WERI-Rb-1 (cell line): Measurements from ENCODE around the gene TDRD3.

Experiments
- DNase-seq: peaks from one replicate; pipeline ENCODE4 v3.0.0-alpha.2; 2020
- H3K27ac ChIP-seq: fragments of 250-450 bp; sonication (Bioruptor Pico); 2 replicates; pipeline ENCODE4 v1.5.1; 2020; ENCODE audit warnings: mild to moderate bottlenecking, moderate library complexity
- H3K27me3 ChIP-seq: fragments of 250-450 bp; sonication (Bioruptor Pico); 2 replicates; pipeline ENCODE4 v1.5.1; 2021; ENCODE audit warnings: mild to moderate bottlenecking, low read depth, moderate library complexity; ENCODE audit not compliant: insufficient read depth, severe bottlenecking
- H3K36me3 ChIP-seq: fragments of 250-450 bp; sonication (Bioruptor Pico); 2 replicates; pipeline ENCODE4 v1.5.1; 2020; ENCODE audit warnings: mild to moderate bottlenecking, moderate library complexity
- H3K4me3 ChIP-seq: 2 replicates; pipeline ENCODE4 v1.5.1; 2011; ENCODE audit warnings: low read depth, mild to moderate bottlenecking, control low read depth, low read length
- H3K9me3 ChIP-seq: fragments of 250-450 bp; sonication (Bioruptor Pico); 2 replicates; pipeline ENCODE4 v1.5.1; 2021; ENCODE audit warnings: mild to moderate bottlenecking, moderate library complexity; ENCODE audit not compliant: severe bottlenecking
- CTCF ChIP-seq: IDR thresholded peaks from 2 replicates; pipeline ENCODE4 v1.5.1; 2011; ENCODE audit warnings: low read depth, mild to moderate bottlenecking, control low read depth, inconsistent platforms, low read length

Gene TDRD3

GRCh38 chr13:60412909-60413616, 16.0 kb downstream of the TDRD3 start:
- TF ChIP-seq CTCF, result no peak

GRCh38 chr13:60414177-60414576, 17.2 kb downstream of the TDRD3 start:
- H3K4me3 ChIP-seq, result no peak overlapping the region
- H3K9me3 ChIP-seq, result no peaks in the 10 kb centered on the region
- H3K27me3 ChIP-seq, result no peaks in the 10 kb centered on the region
- H3K36me3 ChIP-seq, result no peaks in the 10 kb centered on the region
- no peak for DNase-seq
- H3K27ac ChIP-seq, result no peak overlapping the region
- TF ChIP-seq CTCF, result no peak

More at GRCh38 chr13:60412909-60413616, 16.0 kb downstream of the TDRD3 start:
- H3K27me3 ChIP-seq, result no peaks in the 10 kb centered on the region
- no peak for DNase-seq
- no peaks in the 10 kb centered on the region for H3K9me3 ChIP-seq
- H3K4me3 ChIP-seq, result no peak overlapping the region
- H3K36me3 ChIP-seq, result no peaks in the 10 kb centered on the region
- no peak overlapping the region for H3K27ac ChIP-seq

GRCh38 chr13:60417734-60418133, 20.7 kb downstream of the TDRD3 start:
- no peak for TF ChIP-seq CTCF
- Histone ChIP-seq H3K27ac (no peak overlapping the region), H3K4me3 (no peak overlapping the region), H3K9me3 (no peaks in the 10 kb centered on the region), H3K27me3 (no peaks in the 10 kb centered on the region), H3K36me3 (no peaks in the 10 kb centered on the region)
- no peak for DNase-seq

- no peak for TF ChIP-seq CTCF
- Histone ChIP-seq H3K27me3 (no peaks in the 10 kb centered on the region), H3K4me3 (no peak overlapping the region), H3K36me3 (no peaks in the 10 kb centered on the region), H3K9me3 (no peaks in the 10 kb centered on the region), H3K27ac (no peak overlapping the region)
- no peak for DNase-seq
These were observed 21.9 kb downstream of the TDRD3 start for GRCh38 chr13:60418954-60419353.

GRCh38 chr13:60425332-60425731, 28.3 kb downstream of the TDRD3 start:
- no peak for DNase-seq
- Histone ChIP-seq H3K9me3 (no peaks in the 10 kb centered on the region), H3K36me3 (no peaks in the 10 kb centered on the region), H3K27ac (no peak overlapping the region), H3K27me3 (no peaks in the 10 kb centered on the region), H3K4me3 (no peak overlapping the region)
- TF ChIP-seq CTCF, result no peak

- DNase-seq, result no peak
- Histone ChIP-seq H3K27me3 (no peaks in the 10 kb centered on the region), H3K4me3 (no peak overlapping the region), H3K27ac (no peak overlapping the region), H3K36me3 (no peaks in the 10 kb centered on the region), H3K9me3 (no peaks in the 10 kb centered on the region)
- no peak for TF ChIP-seq CTCF
These were observed 29.1 kb downstream of the TDRD3 start for GRCh38 chr13:60426075-60426474.
